Psoas muscle (tissue), 8 donors: ENCODE data around the gene ZMIZ1. TPM values are rescaled to one million over a fixed set of nuclear protein-coding genes. Genes with fewer than 3 reads are reported as not detected.

Experiments
- ATAC-seq, 4 donors: fragments of 200-7000 bp; cut with Tn5 transposase; one replicate each; pipeline ENCODE4 v1.9.1; 2020; ENCODE audit warnings: moderate library complexity in 3 of 4, mild to moderate bottlenecking in 2 of 4
- DNase-seq, 2 donors: peaks; one replicate each; pipeline ENCODE4 v3.0.0-alpha.2; 2020
- H3K27ac ChIP-seq: fragments of 200-600 bp; one replicate; pipeline ENCODE4 v1.8.0; 2022
- H3K27me3 ChIP-seq, 3 donors: fragments of 200-600 bp in 1 of 3; one replicate each; pipeline versions ENCODE4 v1.6.1 to v1.8.0; 2013 to 2022; ENCODE audit warnings: low read length in 2 of 3, mild to moderate bottlenecking in 2 of 3, moderate library complexity in 1 of 3; ENCODE audit not compliant: insufficient read depth in 3 of 3
- H3K36me3 ChIP-seq, 2 donors: fragments of 200-600 bp in 1 of 2; one replicate each; pipeline versions ENCODE4 v1.6.1 to v1.8.0; 2013 to 2022; ENCODE audit warnings: low read depth in 1 of 2, mild to moderate bottlenecking in 1 of 2, moderate library complexity in 1 of 2; ENCODE audit not compliant: insufficient read depth in 1 of 2
- H3K4me1 ChIP-seq: fragments of 200-600 bp; one replicate; pipeline ENCODE4 v1.8.0; 2022
- H3K4me3 ChIP-seq: fragments of 200-600 bp; one replicate; pipeline ENCODE4 v1.8.0; 2022; ENCODE audit warnings: mild to moderate bottlenecking
- H3K9me3 ChIP-seq: fragments of 200-600 bp; one replicate; pipeline ENCODE4 v1.8.0; 2022
- CTCF ChIP-seq: fragments of 200-600 bp; IDR thresholded peaks from one replicate; pipeline ENCODE4 v1.8.0; 2022; ENCODE audit warnings: antibody characterized with exemption
- WGBS, 3 donors: extraction: QIAGEN DNeasy Blood & Tissue Kit; methylation state at CpG; one replicate each; pipeline versions ENCODE4 v1.1.6 to v1.1.7; 2013; 5-methylcytosine and 5-hydroxymethylcytosine counted together
- intact Hi-C, 2 donors: fragments of 100-400 bp; cut with DNase I; formaldehyde crosslinking; loops; one replicate each; pipeline versions ENCODE4 v1.11.0 to v1.14.2; 2022
- polyA plus RNA-seq, 3 donors: library from polyadenylated mRNA; stranded (reverse); fragments of 200-250 nt; gene quantifications; one replicate each; pipeline ENCODE4 v1.2.3, GENCODE V29; 2013
- total RNA-seq, 4 donors: library from RNA; stranded (reverse); fragmentation: NEBNext Ultra II Directional in 2 of 4; extraction: Animal tissue kit (Norgen Biotek cat#: 25700) in 2 of 4; gene quantifications; one replicate each; pipeline versions ENCODE4 v1.2.1 to v1.2.4, GENCODE V29; 2021 to 2023
- donor health status: healthy with polysubstance abuse.
- donor health status: DM: no; HTN: no; CAD: no; lungs with moderate emphysema.
- donor health status: Bipolar disorder and iron deficiency.
- donor health status: healthy.
- donor health status: DM: yes; HTN: yes; CAD: no.
- donor health status: DM: no; HTN: no; CAD: no.
- donor health status: DM: no; HTN: no; CAD: no.
- donor health status: DM: yes; HTN: yes; CAD: no.

The ZMIZ1 gene
- total and polyA plus RNA-seq, 7 donors, result 10.4 to 37.6 (median 30.0) TPM

GRCh38 chr10:79179957-79180309 is 111.2 kb downstream of the ZMIZ1 start:
- no peaks in the 10 kb centered on the region for H3K9me3 ChIP-seq
- H3K4me1 ChIP-seq, result peaks cover 52% of the 10 kb centered on the region
- ATAC-seq, result no peak
- H3K36me3 ChIP-seq, result peaks cover 0 to 12% of the 10 kb centered on the region in 2 donors
- H3K27me3 ChIP-seq, result no peaks in the 10 kb centered on the region
- no peak overlapping the region for H3K27ac ChIP-seq
- TF ChIP-seq CTCF, result no peak
- no peak for DNase-seq
- H3K4me3 ChIP-seq, result no peak overlapping the region
- intact Hi-C loops, result no loop called here
- WGBS, 3 donors, result 72 to 82% (median 82%) methylated on average over 7 of the region's 7 CpGs

GRCh38 chr10:79180414-79181221 is 111.9 kb downstream of the ZMIZ1 start:
- WGBS, 3 donors, result 77 to 81% (median 79%) methylated on average over 12 to 14 of the region's 14 CpGs
- DNase-seq (no peak), ATAC-seq (no peak)
- no peak overlapping the region for H3K4me3 ChIP-seq
- TF ChIP-seq CTCF, result no peak
- H3K27me3 ChIP-seq, result no peaks in the 10 kb centered on the region
- no peak overlapping the region for H3K27ac ChIP-seq
- intact Hi-C loops, result no loop called here
- peaks cover 55% of the 10 kb centered on the region for H3K4me1 ChIP-seq
- no peaks in the 10 kb centered on the region for H3K9me3 ChIP-seq
- H3K36me3 ChIP-seq, result peaks cover 0 to 12% of the 10 kb centered on the region in 2 donors

DNA sequence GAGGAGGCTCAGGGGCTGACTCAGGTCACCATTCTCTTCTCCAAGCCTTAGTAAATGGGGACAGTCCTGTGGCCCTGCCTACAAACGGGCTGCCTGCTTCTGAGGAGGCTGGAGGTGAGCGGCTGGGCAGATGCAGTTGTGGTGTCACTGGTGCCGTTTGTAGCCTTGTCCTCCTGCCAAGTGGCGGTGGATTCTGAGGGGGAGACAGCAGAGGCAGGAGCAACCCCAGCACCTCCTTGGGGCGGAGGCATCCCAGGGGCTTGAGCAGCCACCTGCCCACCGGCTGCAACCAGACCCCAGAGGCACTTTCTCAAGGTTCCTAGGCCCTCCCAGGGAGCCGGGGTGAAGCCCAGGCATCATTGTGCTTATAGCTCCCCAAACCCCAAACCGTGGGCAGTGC is 112.5 kb downstream of the ZMIZ1 start:
- Histone ChIP-seq H3K36me3 (peaks cover 0 to 12% of the 10 kb centered on the region in 2 donors), H3K4me1 (peaks cover 56% of the 10 kb centered on the region), H3K4me3 (no peak overlapping the region), H3K27me3 (no peaks in the 10 kb centered on the region), H3K9me3 (no peaks in the 10 kb centered on the region), H3K27ac (no peak overlapping the region)
- intact Hi-C loops, result no loop called here
- ATAC-seq (no peak), DNase-seq (no peak)
- no peak for TF ChIP-seq CTCF
- 82 to 90% (median 86%) methylated on average over 7 to 8 of the region's 8 CpGs for WGBS, 3 donors

- WGBS, 3 donors, result 83 to 87% (median 85%) methylated on average over 15 of the region's 15 CpGs
- Histone ChIP-seq H3K9me3 (no peaks in the 10 kb centered on the region), H3K4me3 (no peak overlapping the region), H3K27ac (no peak overlapping the region), H3K27me3 (no peaks in the 10 kb centered on the region), H3K36me3 (peaks cover 0 to 12% of the 10 kb centered on the region in 2 donors), H3K4me1 (peaks cover 56% of the 10 kb centered on the region)
- ATAC-seq (no peak), DNase-seq (no peak)
- TF ChIP-seq CTCF, result no peak
- intact Hi-C loops, result no loop called here
These were observed 113.1 kb downstream of the ZMIZ1 start for GRCh38 chr10:79181698-79182521.
